NCI-H748 (cell line): ENCODE measurements around the gene PRDM15.

ENCODE experiments used
- DNase-seq: peaks from one replicate; lab custom pipeline; 2025; ENCODE audit not compliant: unreplicated experiment; lab: John Stamatoyannopoulos, UW

Gene PRDM15

DNA sequence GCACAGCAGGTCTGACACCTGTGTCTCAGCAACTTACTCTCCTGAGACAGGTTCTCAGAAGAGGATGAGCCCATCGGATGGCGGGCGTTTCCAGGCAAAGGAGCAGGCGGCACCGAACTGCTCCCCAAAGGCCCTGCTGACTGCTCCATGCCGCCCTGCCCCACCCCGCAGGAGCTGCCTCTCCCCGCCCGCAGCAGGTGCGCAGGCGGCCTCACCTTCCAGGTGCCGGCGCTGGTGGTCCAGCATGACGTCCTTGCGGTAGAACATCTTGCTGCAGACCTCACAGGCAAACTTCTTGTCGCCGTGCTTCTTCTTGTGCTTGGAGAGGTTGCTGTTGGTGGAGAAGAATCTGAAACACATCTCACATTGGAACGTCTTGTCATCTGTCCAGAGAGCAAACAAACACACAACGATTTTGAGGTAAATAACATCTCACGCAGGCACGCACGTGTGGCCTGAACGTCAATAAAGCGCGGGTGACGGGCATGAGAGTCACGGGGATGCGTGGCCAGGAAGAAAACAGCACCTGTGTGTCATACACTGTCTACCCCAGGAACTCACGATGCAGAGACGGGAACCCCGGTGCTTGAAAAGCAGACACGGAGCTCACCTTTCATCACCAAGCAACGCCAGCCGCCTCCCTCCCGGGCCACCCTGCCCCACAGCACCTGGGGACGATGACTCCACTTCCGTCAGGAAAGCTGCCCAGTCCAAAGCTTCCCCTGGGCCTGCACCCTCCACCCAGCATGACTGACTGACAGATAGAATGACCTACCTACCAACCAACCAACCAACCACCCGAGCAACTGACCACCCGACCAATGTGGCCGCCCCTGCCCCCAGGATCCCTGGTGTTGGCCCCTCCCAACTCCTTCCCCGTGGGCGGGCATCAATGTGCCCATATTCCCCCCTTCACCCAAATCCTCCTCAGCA, 50.9 kb downstream of the PRDM15 start:
- DNase-seq = no peak

GRCh38 chr21:41825881-41826280, 53.3 kb downstream of the PRDM15 start:
- DNase-seq = no peak

GRCh38 chr21:41825216-41825615, 53.9 kb downstream of the PRDM15 start:
- DNase-seq = no peak

DNA sequence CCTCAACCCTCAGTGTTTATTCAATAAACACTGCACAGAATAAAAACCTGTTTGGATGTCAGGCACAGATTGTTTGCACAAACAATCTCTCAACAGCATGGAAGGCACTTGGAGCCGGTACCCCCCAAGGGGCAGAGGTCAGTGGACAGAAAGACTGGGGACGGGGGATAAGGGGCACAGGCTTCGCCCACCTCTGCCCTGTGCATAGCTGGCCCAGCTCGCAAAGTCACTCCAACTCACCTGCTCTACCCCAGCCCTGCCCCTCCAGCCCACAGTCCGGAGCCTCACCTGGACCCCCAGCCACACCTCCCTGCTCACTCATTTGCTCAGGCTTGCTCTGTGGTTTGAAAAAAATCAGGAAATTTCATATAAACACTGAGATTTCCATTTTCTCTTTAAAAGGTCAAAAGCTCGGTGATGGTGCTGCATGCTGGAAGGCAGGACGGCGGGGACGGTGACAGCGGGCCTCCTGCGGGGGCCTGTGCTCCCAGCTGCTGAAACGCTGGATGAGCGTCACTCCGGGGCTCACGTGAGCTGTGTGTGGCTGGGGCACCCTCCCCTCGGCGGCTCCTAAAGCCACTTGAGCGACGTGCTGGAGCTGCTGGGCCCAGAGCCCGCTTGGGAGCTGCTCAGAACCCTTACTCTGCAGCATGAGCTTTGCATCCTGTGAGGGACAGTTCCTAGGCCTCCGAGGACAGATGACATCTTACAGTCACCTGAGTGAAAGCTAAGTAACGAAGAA, 54.5 kb downstream of the PRDM15 start:
- no peak for DNase-seq

DNA sequence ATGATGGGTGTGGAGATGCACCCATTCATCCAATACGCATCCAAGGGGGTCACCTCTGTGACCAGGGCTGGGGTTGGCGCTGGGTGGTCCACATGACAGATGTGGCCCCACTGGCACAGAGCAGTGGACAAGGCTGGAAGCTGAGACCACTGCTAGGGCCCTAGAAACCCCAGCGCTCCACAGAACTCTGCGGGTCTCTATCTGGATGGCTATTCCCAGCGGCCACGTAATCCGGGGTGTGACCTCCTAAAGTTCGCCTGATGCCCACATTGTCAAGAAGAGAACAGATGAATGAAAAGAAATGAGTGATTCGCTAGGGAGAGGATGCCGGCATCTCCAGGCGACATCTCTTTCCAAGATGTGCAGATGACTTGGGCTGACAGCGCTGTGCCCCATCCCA, 55.2 kb downstream of the PRDM15 start:
- no peak for DNase-seq

- no peak for DNase-seq
Observed at GRCh38 chr21:41823166-41823565, 56.0 kb downstream of the PRDM15 start.

- no peak for DNase-seq
Observed at GRCh38 chr21:41821756-41822431, 57.2 kb downstream of the PRDM15 start.

GRCh38 chr21:41821081-41821755, 57.9 kb downstream of the PRDM15 start:
- no peak for DNase-seq

GRCh38 chr21:41820384-41821080, 58.6 kb downstream of the PRDM15 start:
- DNase-seq = no peak

- no peak for DNase-seq
Observed at GRCh38 chr21:41819856-41820281, 59.3 kb downstream of the PRDM15 start.

DNA sequence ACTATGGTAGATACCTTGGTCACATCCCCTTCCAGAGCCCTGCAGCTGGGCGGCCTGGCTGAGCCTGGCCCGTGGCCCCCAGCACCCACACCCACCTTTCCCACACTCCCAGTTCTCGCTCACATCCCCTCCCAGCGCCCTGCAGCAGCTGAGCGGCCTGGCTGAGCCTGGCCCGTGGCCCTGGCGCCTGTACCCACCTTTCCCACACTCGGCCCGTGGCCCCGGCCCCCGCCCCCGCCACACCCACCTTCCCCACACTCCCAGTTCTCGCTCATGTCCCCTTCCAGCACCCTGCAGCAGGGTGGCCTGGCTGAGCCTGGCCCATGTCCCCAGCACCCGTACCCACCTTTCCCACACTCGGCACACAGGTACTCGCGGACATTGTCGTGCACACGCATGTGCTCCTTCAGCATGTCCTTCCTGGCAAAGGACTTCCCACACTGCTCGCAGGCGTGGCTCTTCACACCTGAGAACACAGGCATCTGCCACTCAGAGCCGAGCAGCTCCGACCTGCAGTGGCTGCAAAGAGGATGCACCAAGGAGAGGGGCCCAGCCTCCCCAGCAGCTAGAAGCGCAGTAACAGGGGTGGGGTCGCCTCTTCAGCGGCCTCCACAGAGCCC, 59.8 kb downstream of the PRDM15 start:
- DNase-seq = no peak

DNA sequence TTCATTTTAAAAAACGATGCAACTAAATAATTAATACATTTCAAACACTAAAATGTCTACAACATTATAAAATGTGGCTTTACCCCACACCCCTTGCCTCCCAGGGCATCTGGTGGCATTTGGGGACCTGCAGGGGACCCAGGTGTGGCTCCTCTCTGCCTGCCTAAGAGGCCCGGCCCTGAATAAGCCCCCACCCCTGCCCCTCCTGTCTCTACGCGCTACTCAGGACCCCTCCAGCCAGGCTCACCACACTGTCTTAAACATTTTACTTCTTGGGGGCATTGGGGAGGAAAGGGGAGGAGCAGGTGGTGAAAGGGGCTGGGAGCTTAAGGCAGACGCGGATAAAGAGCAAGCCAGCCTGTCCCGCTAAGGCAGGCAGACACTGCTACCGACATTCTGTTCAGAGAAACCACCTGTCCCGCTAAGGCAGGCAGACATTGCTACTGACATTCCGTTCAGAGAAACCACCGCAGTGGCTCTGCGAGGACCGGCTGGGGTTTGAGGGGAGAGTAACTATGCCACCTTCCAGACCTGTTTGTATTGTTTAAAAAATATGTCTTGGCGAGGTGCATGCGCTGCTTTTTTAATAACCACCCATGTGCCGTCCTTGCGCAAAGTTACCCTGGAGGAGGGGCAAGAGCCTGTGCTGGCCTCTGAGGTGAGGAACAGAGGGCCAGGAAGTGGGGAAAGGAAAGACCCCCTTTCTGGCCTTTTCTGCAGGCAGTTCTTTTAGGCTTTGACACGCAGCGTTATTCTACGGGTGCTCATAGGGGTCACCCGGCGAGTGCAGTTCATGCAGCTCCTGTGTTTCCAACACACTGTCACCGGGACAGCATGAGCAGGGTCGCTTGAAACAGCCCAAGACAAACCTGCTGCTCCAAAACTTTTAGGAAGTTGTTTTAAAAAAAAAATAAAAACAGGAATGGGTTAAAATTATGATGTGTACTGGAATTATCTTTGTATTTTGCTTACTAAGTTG, 61.0 kb downstream of the PRDM15 start:
- DNase-seq = no peak

DNA sequence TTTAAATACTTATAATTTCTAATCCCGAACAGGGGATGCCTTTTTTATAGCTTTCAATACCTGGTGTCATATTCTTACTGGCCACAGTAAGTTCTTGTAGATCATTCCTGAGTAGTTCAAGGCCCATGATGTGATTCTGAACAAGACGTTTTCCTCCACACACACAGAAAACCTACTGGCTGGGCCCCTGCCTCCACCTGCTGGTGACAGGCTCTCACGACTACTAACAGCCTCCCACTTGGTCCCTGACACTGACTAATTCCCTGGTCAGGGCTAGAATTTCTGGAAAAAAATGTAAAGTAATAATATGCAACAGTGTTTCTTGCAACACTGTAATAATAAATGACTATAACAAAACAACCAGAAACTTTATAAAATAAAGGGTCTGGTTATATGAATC, 61.9 kb downstream of the PRDM15 start:
- DNase-seq = peak; percentile 42

DNA sequence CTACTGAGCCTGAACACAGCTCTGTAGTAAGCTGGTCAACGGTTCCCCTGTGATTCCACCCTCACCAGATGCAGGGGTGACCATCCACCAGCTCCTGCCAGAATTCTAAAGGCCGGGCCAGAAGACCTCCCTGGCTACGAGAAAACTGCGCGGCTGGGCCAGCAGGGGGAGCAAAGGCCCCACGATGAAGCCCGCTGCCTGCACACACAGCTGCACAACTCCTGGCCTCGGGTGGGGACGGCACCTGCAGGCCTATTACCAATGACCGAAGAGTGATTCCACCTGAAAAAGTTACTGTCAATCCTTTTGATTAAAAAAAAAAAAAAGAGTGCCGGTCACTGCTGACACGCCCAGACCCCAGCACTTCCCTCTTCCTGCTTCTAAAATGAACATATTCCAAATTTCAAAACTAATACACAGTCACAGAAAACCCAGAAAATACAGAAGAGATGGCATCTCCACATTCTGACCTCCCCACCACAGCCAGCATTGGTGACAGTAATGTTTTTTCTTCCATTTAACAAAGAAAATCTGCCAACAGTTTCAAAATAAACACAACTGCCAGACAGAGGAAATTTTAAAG, 62.5 kb downstream of the PRDM15 start:
- peak; percentile 18 for DNase-seq

- no peak for DNase-seq
Observed at GRCh38 chr21:41815652-41816582, 63.2 kb downstream of the PRDM15 start.

DNA sequence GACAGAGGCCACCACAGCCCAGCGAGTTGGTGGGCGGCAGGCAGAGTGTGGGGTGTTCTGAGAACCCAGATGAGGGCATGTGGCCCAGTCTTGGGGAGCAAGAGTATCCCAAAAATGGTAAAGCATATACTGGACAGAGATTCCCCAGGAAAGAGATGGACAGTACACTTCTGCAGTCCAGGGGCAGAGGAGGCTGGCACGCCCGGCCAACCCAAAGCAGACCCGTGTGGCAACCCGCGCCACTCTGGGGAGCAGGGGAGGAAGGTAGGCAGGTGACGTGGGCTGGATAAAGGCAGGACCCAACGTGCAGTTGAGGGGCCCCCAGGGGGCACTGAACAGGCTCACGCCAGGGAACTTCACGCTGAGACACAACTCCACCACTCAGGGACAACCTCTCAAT, 65.9 kb downstream of the PRDM15 start:
- DNase-seq = no peak

DNA sequence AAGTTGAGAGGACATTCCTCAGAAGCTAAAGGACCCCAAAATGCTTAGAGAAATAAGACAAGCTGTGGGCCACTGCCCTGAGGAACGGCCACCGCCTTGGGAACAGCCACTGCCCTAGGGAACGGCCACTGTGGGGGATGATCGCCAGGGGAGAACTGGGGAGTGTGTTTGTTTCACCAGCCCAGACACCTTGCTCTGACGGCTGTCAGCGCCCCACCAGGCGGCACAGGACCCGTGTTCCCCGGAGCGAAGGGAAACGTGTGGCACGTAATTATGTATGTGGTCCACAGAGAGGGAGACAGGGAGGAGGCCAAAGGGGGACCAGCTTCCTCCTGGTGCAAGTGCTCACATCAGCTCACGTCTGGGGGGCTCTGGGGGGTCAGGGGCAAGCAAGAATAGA, 66.5 kb downstream of the PRDM15 start:
- no peak for DNase-seq

DNA sequence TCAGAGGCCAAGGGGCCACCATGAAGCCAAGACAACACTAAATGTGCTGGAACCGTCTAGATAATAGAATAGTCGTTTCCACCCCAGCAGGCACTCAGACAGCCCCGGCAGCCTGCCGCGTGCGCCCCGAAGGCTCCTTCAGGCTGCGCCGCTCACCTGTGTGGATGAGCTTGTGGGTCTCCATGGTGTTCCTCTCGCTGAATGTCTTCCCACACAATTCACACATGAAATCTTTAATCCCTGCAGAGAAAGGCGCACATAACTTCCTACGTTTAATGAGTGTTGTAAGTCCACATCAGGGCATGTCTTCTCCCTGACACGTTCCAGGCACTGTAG, 68.6 kb downstream of the PRDM15 start:
- DNase-seq = no peak
